PC-9 (cell line): ENCODE data around the gene ANKRD44. TPM values are rescaled to one million over a fixed set of nuclear protein-coding genes. Genes with fewer than 3 reads are reported as not detected.
A peak's percentile ranks its signal among the peaks of the same experiment; 100 is the strongest.

Experiments used
- BruUV-seq: library from RNA; stranded (reverse); fragments of 400-500 nt; replicated peaks from 2 replicates; lab custom pipeline; 2021; lab: Mats Ljungman, UMichigan
- CTCF ChIA-PET: fragments of 300-600 bp; sonication (Branson Sonifier 250); formaldehyde crosslinking; loops from one replicate; lab custom pipeline; 2022; ENCODE audit warnings: antibody characterized with exemption; lab: Charles Lee
- POLR2A ChIA-PET: fragments of 300-600 bp; sonication (Branson Sonifier 250); formaldehyde crosslinking; loops from one replicate; lab custom pipeline; 2022; ENCODE audit warnings: antibody characterized with exemption; ENCODE audit not compliant: unreplicated experiment; lab: Charles Lee
- DNase-seq, 2 experiments: peaks; one replicate each; pipeline versions ENCODE4 v3.0.0 to v3.0.0-alpha.2; 2015 to 2022; ENCODE audit warnings: mixed read lengths in 1 of 2
- H2AFZ ChIP-seq: fragments of 200-600 bp; sonication (generic); 2 replicates; pipeline ENCODE4 v1.8.1; 2017; ENCODE audit warnings: antibody characterized with exemption
- H3F3A ChIP-seq: fragments of 200-600 bp; sonication (generic); 2 replicates; pipeline ENCODE4 v1.8.1; 2017; ENCODE audit warnings: antibody characterized with exemption, mild to moderate bottlenecking, low read depth; ENCODE audit not compliant: insufficient read depth
- H3K27ac ChIP-seq: fragments of 200-600 bp; sonication (generic); 2 replicates; pipeline ENCODE4 v1.6.1; 2016; ENCODE audit warnings: mixed run types
- H3K27me3 ChIP-seq: fragments of 200-600 bp; sonication (generic); 2 replicates; pipeline ENCODE4 v1.6.1; 2016; ENCODE audit warnings: low read depth, mixed run types; ENCODE audit not compliant: insufficient read depth
- H3K36me3 ChIP-seq: fragments of 200-600 bp; sonication (generic); 2 replicates; pipeline ENCODE4 v1.6.1; 2016; ENCODE audit warnings: low read depth, mixed run types
- H3K4me1 ChIP-seq: fragments of 200-600 bp; sonication (generic); replicated peaks from 2 replicates; pipeline ENCODE4 v1.6.1; 2016; ENCODE audit warnings: mixed run types; ENCODE audit not compliant: insufficient read depth
- H3K4me2 ChIP-seq: fragments of 200-600 bp; sonication (generic); 2 replicates; pipeline ENCODE4 v1.6.1; 2017; ENCODE audit warnings: mixed run types
- H3K4me3 ChIP-seq: fragments of 200-600 bp; sonication (generic); 2 replicates; pipeline ENCODE4 v1.6.1; 2016; ENCODE audit warnings: mixed run types
- H3K79me2 ChIP-seq: fragments of 200-600 bp; sonication (generic); 2 replicates; pipeline ENCODE4 v1.6.1; 2017; ENCODE audit warnings: low read depth, mixed run types
- H3K9me2 ChIP-seq: fragments of 200-600 bp; sonication (generic); 2 replicates; pipeline ENCODE4 v1.8.1; 2017; ENCODE audit warnings: mild to moderate bottlenecking; ENCODE audit not compliant: insufficient read depth
- H3K9me3 ChIP-seq: fragments of 200-600 bp; sonication (generic); 2 replicates; pipeline ENCODE4 v1.8.1; 2016; ENCODE audit warnings: low read depth; ENCODE audit not compliant: insufficient read depth
- H4K20me1 ChIP-seq: fragments of 200-600 bp; sonication (generic); 2 replicates; pipeline ENCODE4 v1.8.1; 2017; ENCODE audit not compliant: insufficient read depth
- CTCF ChIP-seq: fragments of 200-600 bp; sonication (generic); conservative IDR thresholded peaks from 2 replicates; pipeline ENCODE4 v1.6.1; 2017; ENCODE audit warnings: mixed run types, antibody characterized with exemption, mild to moderate bottlenecking, moderate library complexity
- EZH2 ChIP-seq: fragments of 200-600 bp; sonication (generic); IDR thresholded peaks from 2 replicates; pipeline ENCODE4 v1.8.0; 2017; ENCODE audit warnings: antibody characterized with exemption, low read depth
- intact Hi-C: fragments of 100-400 bp; cut with micrococcal nuclease; formaldehyde crosslinking; loops from one replicate; pipeline ENCODE4 v1.10.0; 2022; ENCODE audit not compliant: unreplicated experiment
- total RNA-seq: library from RNA; stranded (reverse); gene quantifications from 2 replicates; pipeline ENCODE4 v1.2.3, GENCODE V29; 2021

Gene ANKRD44
- total RNA-seq, 1 experiment from 2014 or later = 3.4 TPM

- H3K27me3 ChIP-seq = no peaks in the 10 kb centered on the region
- H4K20me1 ChIP-seq = no peaks in the 10 kb centered on the region
- intact Hi-C loops = loop anchor here (10.0 kb wide), 1 partner anchor 63 kb away; no protein-coding TSS in a partner anchor
- DNase-seq = no peak
- no peaks in the 10 kb centered on the region for H3K79me2 ChIP-seq
- POLR2A ChIA-PET = interaction anchor here (0.6 kb wide), 1 partner anchor 70 kb away, joined by 3 read pairs; no protein-coding TSS in a partner anchor
- H3K4me2 ChIP-seq = 0 out of 2 replicates have a peak overlapping the region, but pooled peaks have one; percentile 75
- H3K9me2 ChIP-seq = no peaks in the 10 kb centered on the region; the same call in 1 of the 2 replicates
- no peaks in the 10 kb centered on the region for H3K9me3 ChIP-seq
- no TSS peak for BruUV-seq
- H3K27ac ChIP-seq = no peak overlapping the region
- TF ChIP-seq CTCF = no peak
- no peak for TF ChIP-seq EZH2
- peaks cover 9% of the 10 kb centered on the region; the same call in 1 of the 2 replicates for H3F3A ChIP-seq
- peaks cover 11% of the 10 kb centered on the region; the same call in 1 of the 2 replicates for H3K4me1 ChIP-seq
- CTCF ChIA-PET = no interaction called here
- no peaks in the 10 kb centered on the region for H3K36me3 ChIP-seq
- no peak overlapping the region for H3K4me3 ChIP-seq
- H2AFZ ChIP-seq = no peak overlapping the region
Measured at GRCh38 chr2:197312186-197312585, 1.6 kb upstream of the ANKRD44 start.

GRCh38 chr2:197311421-197312033, 947 bp upstream of the ANKRD44 start:
- Histone ChIP-seq H3K4me2 (peak overlapping the region; percentile 75), H3F3A (peaks cover 9% of the 10 kb centered on the region; the same call in 1 of the 2 replicates), H3K9me3 (no peaks in the 10 kb centered on the region), H3K4me3 (peak overlapping the region; percentile 56; the same call in 1 of the 2 replicates), H3K79me2 (no peaks in the 10 kb centered on the region), H3K4me1 (peaks cover 11% of the 10 kb centered on the region; the same call in 1 of the 2 replicates), H3K27ac (no peak overlapping the region), H3K9me2 (no peaks in the 10 kb centered on the region; the same call in 1 of the 2 replicates), H3K27me3 (no peaks in the 10 kb centered on the region), H4K20me1 (no peaks in the 10 kb centered on the region), H2AFZ (peak overlapping the region; percentile 71), H3K36me3 (no peaks in the 10 kb centered on the region)
- ChIA-PET POLR2A (interaction anchor here (0.6 kb wide), 1 partner anchor 71 kb away, joined by 3 read pairs; no protein-coding TSS in a partner anchor), CTCF (no interaction called here)
- no TSS peak for BruUV-seq
- TF ChIP-seq CTCF (no peak; the same call in 1 of the 2 replicates), EZH2 (no peak)
- intact Hi-C loops = loop anchor here (10.0 kb wide), 1 partner anchor 63 kb away; no protein-coding TSS in a partner anchor
- peak; percentile 5 to 41 for DNase-seq

GRCh38 chr2:197310987-197311420, 424 bp upstream of the ANKRD44 start:
- Histone ChIP-seq H3F3A (peaks cover 9% of the 10 kb centered on the region; the same call in 1 of the 2 replicates), H3K9me2 (no peaks in the 10 kb centered on the region), H3K27me3 (no peaks in the 10 kb centered on the region), H3K27ac (no peak overlapping the region), H3K36me3 (no peaks in the 10 kb centered on the region), H2AFZ (peak overlapping the region; percentile 71), H3K4me1 (peaks cover 11% of the 10 kb centered on the region; the same call in 1 of the 2 replicates), H3K9me3 (no peaks in the 10 kb centered on the region), H4K20me1 (no peaks in the 10 kb centered on the region), H3K4me3 (peak overlapping the region; percentile 56; the same call in 1 of the 2 replicates), H3K79me2 (no peaks in the 10 kb centered on the region), H3K4me2 (peak overlapping the region; percentile 75)
- intact Hi-C loops = loop anchor here (1.0 to 10.0 kb wide), 2 partner anchors 64 to 120 kb away; no protein-coding TSS in a partner anchor
- ChIA-PET POLR2A (no interaction called here), CTCF (no interaction called here)
- no TSS peak for BruUV-seq
- DNase-seq = no peak
- TF ChIP-seq CTCF = no peak
- TF ChIP-seq EZH2 = no peak
